H1 (cell line): ENCODE data around the gene CPO. TPM values are rescaled to one million over a fixed set of nuclear protein-coding genes. Genes with fewer than 3 reads are reported as not detected.

Experiments used
- CTCF ChIA-PET: fragments of 300-600 bp; sonication (Branson Sonifier 250); formaldehyde crosslinking; loops from one replicate; lab custom pipeline; 2021; ENCODE audit not compliant: partially characterized antibody; lab: Charles Lee
- POLR2A ChIA-PET: fragments of 300-600 bp; sonication (Branson Sonifier 250); formaldehyde crosslinking; loops from one replicate; lab custom pipeline; 2021; ENCODE audit warnings: inconsistent platforms; ENCODE audit not compliant: partially characterized antibody; lab: Charles Lee
- DNase-seq, 2 experiments: peaks; one replicate each; pipeline versions ENCODE4 v3.0.0 to v3.0.0-alpha.2; 2010 to 2022; ENCODE audit warnings: low spot score in 2 of 2, low read depth in 1 of 2, mixed read lengths in 1 of 2
- FAIRE-seq: peaks from 2 replicates; lab custom pipeline; 2011; peaks lifted over from hg19 to GRCh38; lab: Jason Lieb, UNC
- H2AFZ ChIP-seq: 2 replicates; pipeline ENCODE4 v1.8.1; 2012; ENCODE audit warnings: low read length, inconsistent platforms
- H2AK5ac ChIP-seq: 2 replicates; pipeline ENCODE4 v1.6.1; 2013; ENCODE audit warnings: low read depth, low read length
- H2BK120ac ChIP-seq: replicated peaks from 2 replicates; pipeline ENCODE3; 2013; ENCODE audit warnings: low read depth, low read length, inconsistent platforms
- H2BK12ac ChIP-seq: 2 replicates; pipeline ENCODE4 v1.6.1; 2013; ENCODE audit warnings: low read depth, low read length
- H2BK15ac ChIP-seq: 2 replicates; pipeline ENCODE4 v1.6.1; 2013; ENCODE audit warnings: low read length
- H2BK20ac ChIP-seq: 2 replicates; pipeline ENCODE4 v1.6.1; 2013; ENCODE audit warnings: low read length
- H2BK5ac ChIP-seq: 2 replicates; pipeline ENCODE4 v1.6.1; 2013; ENCODE audit warnings: low read depth, low read length
- H3K14ac ChIP-seq: 2 replicates; pipeline ENCODE4 v1.6.1; 2013; ENCODE audit warnings: inconsistent platforms; ENCODE audit not compliant: insufficient read length
- H3K18ac ChIP-seq: 2 replicates; pipeline ENCODE4 v1.6.1; 2013; ENCODE audit warnings: low read length; ENCODE audit errors: extremely low read depth
- H3K23ac ChIP-seq: 2 replicates; pipeline ENCODE4 v1.6.1; 2013; ENCODE audit warnings: inconsistent platforms; ENCODE audit not compliant: insufficient read length
- H3K23me2 ChIP-seq: 2 replicates; pipeline ENCODE4 v1.6.1; 2013; ENCODE audit warnings: low read depth, low read length
- H3K27ac ChIP-seq: 2 replicates; pipeline ENCODE4 v1.6.1; 2011; ENCODE audit warnings: low read depth, low read length, inconsistent platforms
- H3K27me3 ChIP-seq, 4 experiments: replicated peaks in 1 of 4; 1 replicate in 1 of 4; 2 replicates in 3 of 4; pipeline versions ENCODE4 v1.6.1 to v1.8.1; 2011 to 2013; ENCODE audit warnings: low read length in 3 of 4, mild to moderate bottlenecking in 3 of 4, inconsistent platforms in 2 of 4, mixed read lengths in 2 of 4, moderate library complexity in 1 of 4; ENCODE audit not compliant: control insufficient read depth in 3 of 4, insufficient read depth in 3 of 4; ENCODE audit errors: extremely low read depth in 1 of 4
- H3K36me3 ChIP-seq, 4 experiments: 2 replicates each; pipeline versions ENCODE4 v1.6.1 to v1.8.1; 2011 to 2013; ENCODE audit warnings: mild to moderate bottlenecking in 4 of 4, low read length in 3 of 4, moderate library complexity in 2 of 4, control low read depth in 1 of 4, inconsistent platforms in 1 of 4; ENCODE audit not compliant: insufficient read depth in 4 of 4, control insufficient read depth in 2 of 4
- H3K4ac ChIP-seq: replicated peaks from 2 replicates; pipeline ENCODE3; 2013; ENCODE audit warnings: low read length, low read depth, mixed read lengths, inconsistent platforms; ENCODE audit not compliant: insufficient read length
- H3K4me1 ChIP-seq, 4 experiments: replicated peaks in 1 of 4; 1 replicate in 1 of 4; 2 replicates in 3 of 4; pipeline versions ENCODE4 v1.6.1 to v1.8.1; 2011 to 2013; ENCODE audit warnings: low read length in 3 of 4, inconsistent platforms in 2 of 4, mixed read lengths in 1 of 4; ENCODE audit not compliant: insufficient read depth in 4 of 4, control insufficient read depth in 3 of 4
- H3K4me2 ChIP-seq, 2 experiments: 2 replicates each; pipeline versions ENCODE4 v1.6.1 to v1.8.1; 2011 to 2013; ENCODE audit warnings: low read depth in 2 of 2, low read length in 2 of 2, control low read depth in 1 of 2, inconsistent platforms in 1 of 2, mild to moderate bottlenecking in 1 of 2; ENCODE audit not compliant: insufficient read depth in 1 of 2
- H3K4me3 ChIP-seq, 4 experiments: fragments of 200-600, 300-600 bp in 1 of 4; sonication (generic), shearing (Covaris generic), sonication (Bioruptor Twin) in 1 of 4; 2 replicates each; pipeline versions ENCODE4 v1.5.1 to v1.8.1; 2011 to 2016; ENCODE audit warnings: low read length in 4 of 4, low read depth in 3 of 4, control low read depth in 2 of 4, inconsistent platforms in 2 of 4, mild to moderate bottlenecking in 2 of 4, mixed read lengths in 1 of 4, moderate library complexity in 1 of 4; ENCODE audit not compliant: insufficient read depth in 2 of 4; ENCODE audit errors: extremely low read depth in 1 of 4
- H3K56ac ChIP-seq: replicated peaks from 2 replicates; pipeline ENCODE3; 2013; ENCODE audit warnings: low read depth, mild to moderate bottlenecking, mixed read lengths, low read length, inconsistent platforms; ENCODE audit not compliant: insufficient read length
- H3K79me1 ChIP-seq: 2 replicates; pipeline ENCODE4 v1.6.1; 2013; ENCODE audit warnings: low read depth, low read length, control low read depth
- H3K79me2 ChIP-seq, 2 experiments: 2 replicates each; pipeline versions ENCODE4 v1.6.1 to v1.8.1; 2012 to 2013; ENCODE audit warnings: low read length in 2 of 2, mild to moderate bottlenecking in 2 of 2, inconsistent platforms in 1 of 2; ENCODE audit not compliant: insufficient read depth in 2 of 2, control insufficient read depth in 1 of 2
- H3K9ac ChIP-seq, 4 experiments: replicated peaks in 1 of 4; 1 replicate in 1 of 4; 2 replicates in 3 of 4; pipeline versions ENCODE4 v1.6.1 to v1.8.1; 2011 to 2013; ENCODE audit warnings: low read depth in 3 of 4, low read length in 3 of 4, control low read depth in 2 of 4, mild to moderate bottlenecking in 2 of 4, moderate library complexity in 2 of 4, inconsistent platforms in 1 of 4; ENCODE audit errors: extremely low read depth in 1 of 4
- H3K9me3 ChIP-seq, 2 experiments: 2 replicates each; pipeline versions ENCODE4 v1.6.1 to v1.8.1; 2012 to 2013; ENCODE audit warnings: mild to moderate bottlenecking in 2 of 2, moderate library complexity in 2 of 2, control low read depth in 1 of 2, inconsistent platforms in 1 of 2, low read depth in 1 of 2, low read length in 1 of 2, mixed read lengths in 1 of 2; ENCODE audit not compliant: insufficient read depth in 2 of 2
- H4K20me1 ChIP-seq, 2 experiments: replicated peaks in 1 of 2; 2 replicates each; pipeline versions ENCODE3 to v1.8.1; 2011 to 2013; ENCODE audit warnings: inconsistent platforms in 2 of 2, low read length in 2 of 2, mild to moderate bottlenecking in 1 of 2; ENCODE audit not compliant: insufficient read depth in 2 of 2, control insufficient read depth in 1 of 2
- H4K5ac ChIP-seq: 2 replicates; pipeline ENCODE4 v1.6.1; 2013; ENCODE audit warnings: low read length, low read depth, mixed read lengths, inconsistent platforms; ENCODE audit not compliant: insufficient read length
- H4K8ac ChIP-seq: 2 replicates; pipeline ENCODE4 v1.8.0; 2013; ENCODE audit warnings: mild to moderate bottlenecking, moderate library complexity, low read length, inconsistent platforms; ENCODE audit not compliant: insufficient read depth; ENCODE audit errors: extremely low read depth
- H4K91ac ChIP-seq: replicated peaks from 2 replicates; pipeline ENCODE3; 2013; ENCODE audit warnings: low read length, mixed read lengths, inconsistent platforms; ENCODE audit not compliant: insufficient read length
- CBX8 ChIP-seq: fragments of 300-800, 300-1000 bp; sonication (generic); IDR thresholded peaks from 2 replicates; pipeline ENCODE4 v1.7.1; 2016; ENCODE audit warnings: low read depth, low read length, borderline replicate concordance
- EP300 ChIP-seq, 2 experiments: IDR thresholded peaks; 1 replicate in 1 of 2; 2 replicates in 1 of 2; pipeline ENCODE4 v1.6.1; 2011 to 2012; ENCODE audit warnings: low read depth in 2 of 2, low read length in 2 of 2, mild to moderate bottlenecking in 2 of 2, borderline replicate concordance in 1 of 2, inconsistent platforms in 1 of 2, moderate library complexity in 1 of 2
- MAX ChIP-seq: IDR thresholded peaks from 2 replicates; pipeline ENCODE4 v1.6.1; 2012; ENCODE audit warnings: inconsistent platforms
- PHF8 ChIP-seq: fragments of 200-600 bp; sonication (generic); conservative IDR thresholded peaks from 2 replicates; pipeline ENCODE4 v1.7.1; 2012; ENCODE audit warnings: low read depth, mild to moderate bottlenecking, inconsistent platforms, low read length, moderate library complexity
- TAF1 ChIP-seq: IDR thresholded peaks from 2 replicates; pipeline ENCODE4 v1.6.1; 2011; ENCODE audit warnings: mild to moderate bottlenecking, low read depth, low read length
- USF2 ChIP-seq: IDR thresholded peaks from 2 replicates; pipeline ENCODE4 v1.6.1; 2011; ENCODE audit warnings: low read length, improper control_type of control experiment
- WGBS, 2 experiments: shearing (Covaris generic) in 1 of 2; methylation state at CpG; one replicate each; pipeline versions ENCODE4 v1.1.6 to v1.1.7; 2013 to 2015; ENCODE audit warnings: low lambda C conversion rate in 2 of 2, mixed read lengths in 2 of 2, inconsistent platforms in 1 of 2, low coverage in 1 of 2, missing lambda C conversion rate in 1 of 2; ENCODE audit not compliant: insufficient replicate concordance in 2 of 2, insufficient coverage in 1 of 2, insufficient read length in 1 of 2; ENCODE audit errors: extremely low coverage in 1 of 2, missing lambda C conversion rate in 1 of 2; 5-methylcytosine and 5-hydroxymethylcytosine counted together
- polyA plus RNA-seq, 7 experiments: library from polyadenylated mRNA; depleted of rRNA in 3 of 7; stranded (reverse) in 5 of 7; unstranded in 2 of 7; fragments of >200 nt in 5 of 7; fragments of 200-250 nt in 2 of 7; gene quantifications; 1 replicate in 5 of 7; 2 replicates in 1 of 7; 4 replicates in 1 of 7; pipeline versions ENCODE4 v1.2.1 to v1.2.3, GENCODE V29; 2011 to 2013; ENCODE audit warnings: missing spikeins in 2 of 7, mixed read lengths in 2 of 7
- total RNA-seq: library from RNA; stranded (reverse); fragmentation: NEBNext Ultra II Directional; extraction: Animal tissue kit (Norgen Biotek cat#: 25700); gene quantifications from 2 replicates; pipeline ENCODE4 v1.2.1, GENCODE V29; 2021

Gene CPO
- total and polyA plus RNA-seq, 2 of the 8 experiments (the other 6 are each of a cell fraction or from before 2014, with no cell fraction given), result 1.3 TPM

- H3K18ac ChIP-seq, result no peak overlapping the region
- no peak overlapping the region for H2BK20ac ChIP-seq
- ChIA-PET POLR2A (interaction anchor here (0.7 kb wide), 1 partner anchor 186 kb away, joined by 3 read pairs; the partner anchor contains the start of gene KLF7), CTCF (interaction anchor here (0.9 to 7.1 kb wide), 12 partner anchors 9 to 494 kb away, joined by 3 to 56 read pairs (median 5); no protein-coding TSS in a partner anchor)
- no peak overlapping the region for H3K4me3 ChIP-seq
- H4K91ac ChIP-seq, result no peak overlapping the region
- no peaks in the 10 kb centered on the region for H3K36me3 ChIP-seq
- H3K79me2 ChIP-seq, result no peaks in the 10 kb centered on the region
- H3K4ac ChIP-seq, result no peak overlapping the region
- no peaks in the 10 kb centered on the region for H4K20me1 ChIP-seq
- no peak overlapping the region for H2BK5ac ChIP-seq
- H4K5ac ChIP-seq, result no peak overlapping the region
- DNase-seq (no peak), FAIRE-seq (no peak)
- no peaks in the 10 kb centered on the region for H3K27me3 ChIP-seq
- H3K56ac ChIP-seq, result no peak overlapping the region
- no peak overlapping the region for H2BK12ac ChIP-seq
- H3K4me1 ChIP-seq, result peaks cover 0 to 13% (median 12%) of the 10 kb centered on the region in 4 experiments; a peak in 5 of 7 replicates
- H3K23ac ChIP-seq, result no peak overlapping the region
- no peak overlapping the region for H3K4me2 ChIP-seq
- no peaks in the 10 kb centered on the region for H3K79me1 ChIP-seq
- H3K9me3 ChIP-seq, result peaks cover 0 to 4% of the 10 kb centered on the region in 2 experiments; a peak in 1 of 4 replicates
- no peak overlapping the region for H2BK120ac ChIP-seq
- no peak overlapping the region for H4K8ac ChIP-seq
- H3K23me2 ChIP-seq, result no peaks in the 10 kb centered on the region
- WGBS, 2 experiments, result 76% methylated on average over 2 of the region's 2 CpGs; no CpG with 5 or more reads in 1 of the 2 experiments
- H2BK15ac ChIP-seq, result no peak overlapping the region
- no peak overlapping the region for H3K14ac ChIP-seq
- no peak for TF ChIP-seq USF2
- TF ChIP-seq CBX8, result no peak
- TF ChIP-seq PHF8, result no peak
- TF ChIP-seq MAX, result no peak
- TF ChIP-seq EP300 (IDR thresholded peaks at IDR 0.05; ENCODE audit: borderline replicate concordance in 1 of 2, low read depth in 2 of 2, low read length in 2 of 2), result no peak
- no peak for TF ChIP-seq TAF1
- H2AFZ ChIP-seq, result no peak overlapping the region
- no peak overlapping the region for H2AK5ac ChIP-seq
- H3K9ac ChIP-seq, result no peak overlapping the region
- H3K27ac ChIP-seq, result no peak overlapping the region
Measured at GRCh38 chr2:206979922-206980321, 40.6 kb downstream of the CPO start.
